ENCODE measurements around the gene AIG1. TPM values are rescaled to one million over a fixed set of nuclear protein-coding genes. Genes with fewer than 3 reads are reported as not detected.

Gene AIG1
- total and polyA plus RNA-seq, 2 of the 13 experiments (the other 11 are each of a cell fraction or from before 2014, with no cell fraction given), result 115 to 197 TPM

GRCh38 chr6:143059663-143060353 is 881 bp upstream of the AIG1 start (continued):
- peak; percentile 38; the same call in 1 of the 2 replicates for TF ChIP-seq GATA4 (IDR thresholded peaks at IDR 0.05; ENCODE audit: borderline replicate concordance, low read depth)
- peak; percentile 27; the same call in 1 of the 2 replicates for TF ChIP-seq KAT8 (CRISPR knock-in tag; IDR thresholded peaks at IDR 0.05)
- TF ChIP-seq, protein P1, sequence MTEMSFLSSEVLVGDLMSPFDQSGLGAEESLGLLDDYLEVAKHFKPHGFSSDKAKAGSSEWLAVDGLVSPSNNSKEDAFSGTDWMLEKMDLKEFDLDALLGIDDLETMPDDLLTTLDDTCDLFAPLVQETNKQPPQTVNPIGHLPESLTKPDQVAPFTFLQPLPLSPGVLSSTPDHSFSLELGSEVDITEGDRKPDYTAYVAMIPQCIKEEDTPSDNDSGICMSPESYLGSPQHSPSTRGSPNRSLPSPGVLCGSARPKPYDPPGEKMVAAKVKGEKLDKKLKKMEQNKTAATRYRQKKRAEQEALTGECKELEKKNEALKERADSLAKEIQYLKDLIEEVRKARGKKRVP (CRISPR knock-in tag; IDR thresholded peaks at IDR 0.05), result peak in 1 of 2 experiments; percentile 99; a peak in 2 of 4 replicates
- TF ChIP-seq, protein P2, sequence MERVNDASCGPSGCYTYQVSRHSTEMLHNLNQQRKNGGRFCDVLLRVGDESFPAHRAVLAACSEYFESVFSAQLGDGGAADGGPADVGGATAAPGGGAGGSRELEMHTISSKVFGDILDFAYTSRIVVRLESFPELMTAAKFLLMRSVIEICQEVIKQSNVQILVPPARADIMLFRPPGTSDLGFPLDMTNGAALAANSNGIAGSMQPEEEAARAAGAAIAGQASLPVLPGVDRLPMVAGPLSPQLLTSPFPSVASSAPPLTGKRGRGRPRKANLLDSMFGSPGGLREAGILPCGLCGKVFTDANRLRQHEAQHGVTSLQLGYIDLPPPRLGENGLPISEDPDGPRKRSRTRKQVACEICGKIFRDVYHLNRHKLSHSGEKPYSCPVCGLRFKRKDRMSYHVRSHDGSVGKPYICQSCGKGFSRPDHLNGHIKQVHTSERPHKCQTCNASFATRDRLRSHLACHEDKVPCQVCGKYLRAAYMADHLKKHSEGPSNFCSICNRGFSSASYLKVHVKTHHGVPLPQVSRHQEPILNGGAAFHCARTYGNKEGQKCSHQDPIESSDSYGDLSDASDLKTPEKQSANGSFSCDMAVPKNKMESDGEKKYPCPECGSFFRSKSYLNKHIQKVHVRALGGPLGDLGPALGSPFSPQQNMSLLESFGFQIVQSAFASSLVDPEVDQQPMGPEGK (CRISPR knock-in tag; IDR thresholded peaks at IDR 0.05), result peak; percentile 59
- peak; percentile 59; the same call in 1 of the 2 replicates for TF ChIP-seq ZNF670 (CRISPR knock-in tag; IDR thresholded peaks at IDR 0.05; ENCODE audit: borderline replicate concordance)
- 0 out of 2 replicates have a peak, but pooled peaks have one; percentile 17 for TF ChIP-seq MAFF (IDR thresholded peaks at IDR 0.05; ENCODE audit: low read depth, low read length)
- TF ChIP-seq ZFP36L1 (CRISPR knock-in tag; IDR thresholded peaks at IDR 0.05), result peak; percentile 9; the same call in 1 of the 2 replicates
- peak; percentile 27; the same call in 1 of the 2 replicates for TF ChIP-seq HDAC2 (CRISPR knock-in tag; IDR thresholded peaks at IDR 0.05)
- TF ChIP-seq MYPOP (CRISPR knock-in tag; IDR thresholded peaks at IDR 0.05), result peak; percentile 52; the same call in 1 of the 2 replicates
- TF ChIP-seq MED1 (CRISPR knock-in tag; IDR thresholded peaks at IDR 0.05), result peak; percentile 88
- TF ChIP-seq ZNF230 (CRISPR knock-in tag; IDR thresholded peaks at IDR 0.05), result no peak
- 0 out of 2 replicates have a peak, but pooled peaks have one; percentile 39 for TF ChIP-seq SIX4 (CRISPR knock-in tag; IDR thresholded peaks at IDR 0.05)
- TF ChIP-seq HNRNPK (IDR thresholded peaks at IDR 0.05; ENCODE audit: low read depth, low read length, poor library complexity, severe bottlenecking), result no peak
- TF ChIP-seq FOXK1 (CRISPR knock-in tag; IDR thresholded peaks at IDR 0.05; ENCODE audit: borderline replicate concordance, low read depth), result peak; percentile 90
- TF ChIP-seq, protein P3, sequence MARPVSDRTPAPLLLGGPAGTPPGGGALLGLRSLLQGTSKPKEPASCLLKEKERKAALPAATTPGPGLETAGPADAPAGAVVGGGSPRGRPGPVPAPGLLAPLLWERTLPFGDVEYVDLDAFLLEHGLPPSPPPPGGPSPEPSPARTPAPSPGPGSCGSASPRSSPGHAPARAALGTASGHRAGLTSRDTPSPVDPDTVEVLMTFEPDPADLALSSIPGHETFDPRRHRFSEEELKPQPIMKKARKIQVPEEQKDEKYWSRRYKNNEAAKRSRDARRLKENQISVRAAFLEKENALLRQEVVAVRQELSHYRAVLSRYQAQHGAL (CRISPR knock-in tag; IDR thresholded peaks at IDR 0.05; ENCODE audit: not compliant biosample characterization), result peak; percentile 68
- peak; percentile 56; the same call in 1 of the 2 replicates for TF ChIP-seq HNF1B (CRISPR knock-in tag; IDR thresholded peaks at IDR 0.05)
- TF ChIP-seq HMGXB3 (CRISPR knock-in tag; IDR thresholded peaks at IDR 0.05; ENCODE audit: borderline replicate concordance), result peak; percentile 86

All from HepG2 (cell line).